GM23338 (cell line): ENCODE data around the gene SETX. TPM values are rescaled to one million over a fixed set of nuclear protein-coding genes. Genes with fewer than 3 reads are reported as not detected.

ENCODE experiments used
- ATAC-seq: fragments of 200-7000 bp; cut with Tn5 transposase; 3 replicates; pipeline ENCODE4 v1.9.1; 2020
- DNase-seq: peaks from one replicate; pipeline ENCODE4 v3.0.0-alpha.2; 2015; ENCODE audit warnings: low spot score
- H2AFZ ChIP-seq: fragments of 200-600 bp; sonication (generic); 2 replicates; pipeline ENCODE4 v1.8.0; 2016; ENCODE audit warnings: antibody characterized with exemption, mild to moderate bottlenecking, moderate library complexity
- H3F3A ChIP-seq: fragments of 200-600 bp; sonication (generic); replicated peaks from 2 replicates; pipeline ENCODE4 v1.8.0; 2017; ENCODE audit warnings: antibody characterized with exemption, mixed run types, low read depth
- H3K27ac ChIP-seq: fragments of 200-600 bp; sonication (generic); 2 replicates; pipeline ENCODE4 v1.6.1; 2016; ENCODE audit warnings: low read depth
- H3K27me3 ChIP-seq: fragments of 200-600 bp; sonication (generic); 2 replicates; pipeline ENCODE4 v1.8.0; 2016; ENCODE audit warnings: mild to moderate bottlenecking, mixed run types, moderate library complexity; ENCODE audit not compliant: insufficient read depth
- H3K36me3 ChIP-seq: fragments of 200-600 bp; sonication (generic); 2 replicates; pipeline ENCODE4 v1.8.0; 2016; ENCODE audit warnings: mild to moderate bottlenecking; ENCODE audit not compliant: insufficient read depth
- H3K4me1 ChIP-seq: fragments of 200-600 bp; sonication (generic); 2 replicates; pipeline ENCODE4 v1.8.0; 2016; ENCODE audit warnings: mild to moderate bottlenecking, moderate library complexity; ENCODE audit not compliant: insufficient read depth
- H3K4me2 ChIP-seq: fragments of 200-600 bp; sonication (generic); 2 replicates; pipeline ENCODE4 v1.7.1; 2017; ENCODE audit warnings: mixed run types
- H3K4me3 ChIP-seq: fragments of 200-600 bp; sonication (generic); 2 replicates; pipeline ENCODE4 v1.6.1; 2016; ENCODE audit warnings: mixed run types
- H3K79me2 ChIP-seq: fragments of 200-600 bp; sonication (generic); replicated peaks from 2 replicates; pipeline ENCODE4 v1.8.0; 2017; ENCODE audit warnings: mild to moderate bottlenecking; ENCODE audit not compliant: insufficient read depth
- H3K9me2 ChIP-seq: fragments of 200-600 bp; sonication (generic); 2 replicates; pipeline ENCODE4 v1.8.0; 2017; ENCODE audit not compliant: insufficient read depth
- H4K20me1 ChIP-seq: fragments of 200-600 bp; sonication (generic); replicated peaks from 2 replicates; pipeline ENCODE4 v1.8.0; 2017; ENCODE audit warnings: mild to moderate bottlenecking; ENCODE audit not compliant: insufficient read depth
- H3K27ac Mint-ChIP-seq: 2 replicates; pipeline ENCODE4 v1.8.0; 2020; ENCODE audit warnings: inconsistent platforms, mild to moderate bottlenecking, moderate library complexity, mixed read lengths
- H3K27me3 Mint-ChIP-seq: 3 replicates; pipeline ENCODE4 v1.8.0; 2022; ENCODE audit warnings: low read depth, mild to moderate bottlenecking, moderate library complexity, mixed read lengths, inconsistent platforms; ENCODE audit not compliant: insufficient read depth, poor library complexity
- H3K36me3 Mint-ChIP-seq: 3 replicates; pipeline ENCODE4 v1.8.0; 2021; ENCODE audit warnings: low read depth, mild to moderate bottlenecking, inconsistent platforms, moderate library complexity, mixed read lengths
- H3K4me1 Mint-ChIP-seq: 3 replicates; pipeline ENCODE4 v1.8.0; 2020; ENCODE audit warnings: mild to moderate bottlenecking, inconsistent platforms, mixed read lengths
- H3K4me3 Mint-ChIP-seq: 3 replicates; pipeline ENCODE4 v1.8.0; 2021; ENCODE audit warnings: moderate library complexity, mild to moderate bottlenecking, inconsistent platforms, mixed read lengths
- H3K9me3 Mint-ChIP-seq: 3 replicates; pipeline ENCODE4 v1.8.0; 2020; ENCODE audit warnings: moderate library complexity, mild to moderate bottlenecking, inconsistent platforms, mixed read lengths
- CREB1 ChIP-seq: fragments of 250-450 bp; sonication (Bioruptor Pico); IDR thresholded peaks from 2 replicates; pipeline ENCODE4 v1.5.0; 2020; ENCODE audit warnings: low read depth, mild to moderate bottlenecking, moderate library complexity
- CTCF ChIP-seq, 2 experiments: fragments of 200-600 bp in 1 of 2; sonication (generic) in 1 of 2; conservative IDR thresholded peaks; 2 replicates each; pipeline versions ENCODE4 v1.5.1 to v1.6.1; 2016 to 2017; ENCODE audit warnings: antibody characterized with exemption in 2 of 2, low read depth in 2 of 2, mild to moderate bottlenecking in 2 of 2, moderate library complexity in 1 of 2
- ETS1 ChIP-seq: IDR thresholded peaks from 2 replicates; pipeline ENCODE4 v1.6.1; 2016; ENCODE audit warnings: antibody characterized with exemption
- EZH2 ChIP-seq: fragments of 200-600 bp; sonication (generic); IDR thresholded peaks from one replicate; pipeline ENCODE4 v1.8.0; 2017; ENCODE audit warnings: antibody characterized with exemption, mild to moderate bottlenecking, low read depth; ENCODE audit not compliant: unreplicated experiment
- POLR2AphosphoS5 ChIP-seq: IDR thresholded peaks from 2 replicates; pipeline ENCODE4 v1.6.1; 2016; ENCODE audit warnings: antibody characterized with exemption, low read depth
- REST ChIP-seq: IDR thresholded peaks from one replicate; pipeline ENCODE4 v1.6.1; 2018; ENCODE audit warnings: antibody characterized with exemption; ENCODE audit not compliant: unreplicated experiment
- STAT1 ChIP-seq: IDR thresholded peaks from one replicate; pipeline ENCODE4 v1.6.1; 2016; ENCODE audit warnings: antibody characterized with exemption; ENCODE audit not compliant: unreplicated experiment
- ZNF114 ChIP-seq: fragments of 250-450 bp; sonication (Bioruptor Pico); IDR thresholded peaks from 2 replicates; pipeline ENCODE4 v1.5.0; 2020; ENCODE audit warnings: mild to moderate bottlenecking, moderate library complexity
- ZNF331 ChIP-seq: fragments of 250-450 bp; sonication (Bioruptor Pico); IDR thresholded peaks from 2 replicates; pipeline ENCODE4 v1.5.0; 2020; ENCODE audit warnings: low read depth, mild to moderate bottlenecking, moderate library complexity
- ZNF462 ChIP-seq: fragments of 250-450 bp; sonication (Bioruptor Pico); IDR thresholded peaks from 2 replicates; pipeline ENCODE4 v1.5.0; 2020; ENCODE audit warnings: mild to moderate bottlenecking, moderate library complexity
- polyA plus RNA-seq: library from polyadenylated mRNA; unstranded; fragments of >200 nt; fragmentation: Nextera tagmentation; extraction: Ambion mirVana; gene quantifications from 2 replicates; pipeline ENCODE4 v1.2.1, GENCODE V29; 2016
- total RNA-seq: library from RNA; depleted of rRNA; stranded (reverse); fragments of >200 nt; shearing (Covaris generic); gene quantifications from 2 replicates; pipeline ENCODE4 v1.2.3, GENCODE V29; 2014

The SETX gene
- total and polyA plus RNA-seq, 2 experiments from 2014 or later: 17.5 to 49.9 TPM

GRCh38 chr9:132249690-132250089 is 105.1 kb downstream of the SETX start:
- H3K27me3 ChIP-seq: peaks cover 1% of the 10 kb centered on the region; the same call in 1 of the 2 replicates
- H3K36me3 ChIP-seq: no peaks in the 10 kb centered on the region
- H3K4me1 ChIP-seq: peaks cover 11% of the 10 kb centered on the region; the same call in 1 of the 2 replicates
- ATAC-seq (no peak), DNase-seq (no peak)
- Mint-ChIP-seq H3K27ac (no peak overlapping the region), H3K27me3 (peaks cover 10% of the 10 kb centered on the region), H3K9me3 (peaks cover 19% of the 10 kb centered on the region), H3K4me3 (no peak overlapping the region), H3K4me1 (peaks cover 14% of the 10 kb centered on the region), H3K36me3 (peaks cover 17% of the 10 kb centered on the region)
- H3K27ac ChIP-seq: no peak overlapping the region
- H4K20me1 ChIP-seq: no peaks in the 10 kb centered on the region
- H2AFZ ChIP-seq: no peak overlapping the region
- H3K4me3 ChIP-seq: no peak overlapping the region
- TF ChIP-seq STAT1 (no peak), ZNF462 (CRISPR knock-in tag) (no peak), REST (no peak), POLR2AphosphoS5 (no peak), CTCF (conservative IDR thresholded peaks at IDR 0.05; ENCODE audit: low read depth in 2 of 2) (no peak), CREB1 (CRISPR knock-in tag) (no peak), ZNF331 (CRISPR knock-in tag) (no peak), ETS1 (no peak), EZH2 (no peak), ZNF114 (CRISPR knock-in tag) (no peak)
- H3K9me2 ChIP-seq: no peaks in the 10 kb centered on the region
- H3K79me2 ChIP-seq: no peaks in the 10 kb centered on the region
- H3K4me2 ChIP-seq: no peak overlapping the region
- no peaks in the 10 kb centered on the region for H3F3A ChIP-seq
